Endothelial cell of umbilical vein (primary cell): ENCODE measurements around the gene AHNAK2. TPM values are rescaled to one million over a fixed set of nuclear protein-coding genes. Genes with fewer than 3 reads are reported as not detected.
A peak's percentile ranks its signal among the peaks of the same experiment; 100 is the strongest.

ENCODE experiments used
- BruUV-seq: library from RNA; stranded (reverse); fragments of 400-500 nt; replicated peaks from 2 replicates; lab custom pipeline; 2021; lab: Mats Ljungman, UMichigan
- CTCF ChIA-PET: fragments of 300-600, 350-600 bp; sonication (Branson Sonifier 250); formaldehyde crosslinking; loops from one replicate; lab custom pipeline; 2021; ENCODE audit warnings: antibody characterized with exemption, inconsistent platforms; lab: Charles Lee
- POLR2A ChIA-PET: fragments of 300-600, 350-600 bp; sonication (Branson Sonifier 250); formaldehyde crosslinking; loops from one replicate; lab custom pipeline; 2021; ENCODE audit warnings: antibody characterized with exemption, inconsistent platforms; lab: Charles Lee
- DNase-seq: peaks from one replicate; pipeline ENCODE4 v3.0.0-alpha.2; 2011; ENCODE audit warnings: low read depth, low spot score
- FAIRE-seq: peaks from 2 replicates; lab custom pipeline; 2011; peaks lifted over from hg19 to GRCh38; lab: Jason Lieb, UNC
- H2AFZ ChIP-seq: 2 replicates; pipeline ENCODE4 v1.6.0; 2012; ENCODE audit warnings: low read depth, low read length, control low read depth, inconsistent platforms
- H3K27ac ChIP-seq: 2 replicates; pipeline ENCODE4 v1.5.1; 2011; ENCODE audit warnings: low read depth, mild to moderate bottlenecking, control low read depth, low read length, moderate library complexity; ENCODE audit not compliant: insufficient read depth
- H3K27me3 ChIP-seq, 2 experiments: 2 replicates each; pipeline versions ENCODE4 v1.6.0 to v1.6.1; 2011; ENCODE audit warnings: low read length in 2 of 2, mixed read lengths in 1 of 2; ENCODE audit not compliant: control insufficient read depth in 2 of 2, insufficient read depth in 2 of 2
- H3K36me3 ChIP-seq, 2 experiments: 2 replicates in 1 of 2; 3 replicates in 1 of 2; pipeline ENCODE4 v1.5.1; 2011; ENCODE audit warnings: low read length in 2 of 2, mild to moderate bottlenecking in 1 of 2, moderate library complexity in 1 of 2; ENCODE audit not compliant: control insufficient read depth in 2 of 2, insufficient read depth in 2 of 2; ENCODE audit errors: extremely low read depth in 1 of 2
- H3K4me1 ChIP-seq: 3 replicates; pipeline ENCODE4 v1.5.1; 2011; ENCODE audit warnings: mild to moderate bottlenecking, low read length; ENCODE audit not compliant: control insufficient read depth, insufficient read depth; ENCODE audit errors: extremely low read depth
- H3K4me2 ChIP-seq: 2 replicates; pipeline ENCODE4 v1.6.1; 2011; ENCODE audit warnings: low read length, control low read depth, mixed read lengths; ENCODE audit not compliant: insufficient read depth
- H3K4me3 ChIP-seq, 3 experiments: fragments of 200-600 bp in 1 of 3; sonication (generic), shearing (Covaris generic) in 1 of 3; replicated peaks in 1 of 3; 2 replicates each; pipeline ENCODE4 v1.5.1; 2011 to 2016; ENCODE audit warnings: control low read depth in 3 of 3, low read length in 3 of 3, mild to moderate bottlenecking in 2 of 3, inconsistent platforms in 1 of 3, low read depth in 1 of 3, moderate library complexity in 1 of 3; ENCODE audit not compliant: insufficient read depth in 1 of 3
- H3K79me2 ChIP-seq: 2 replicates; pipeline ENCODE4 v1.6.0; 2012; ENCODE audit warnings: low read length, inconsistent platforms; ENCODE audit not compliant: control insufficient read depth, insufficient read depth
- H3K9ac ChIP-seq: replicated peaks from 2 replicates; pipeline ENCODE3; 2011; ENCODE audit warnings: low read length, control low read depth; ENCODE audit not compliant: insufficient read depth; ENCODE audit errors: extremely low read depth
- H3K9me1 ChIP-seq: replicated peaks from 3 replicates; pipeline ENCODE4 v1.6.0; 2011; ENCODE audit warnings: mild to moderate bottlenecking, low read length; ENCODE audit not compliant: control insufficient read depth, insufficient read depth; ENCODE audit errors: extremely low read depth
- H3K9me3 ChIP-seq: replicated peaks from 2 replicates; pipeline ENCODE4 v1.5.1; 2012; ENCODE audit warnings: low read length, inconsistent platforms; ENCODE audit not compliant: control insufficient read depth, insufficient read depth
- H4K20me1 ChIP-seq: replicated peaks from 2 replicates; pipeline ENCODE3; 2011; ENCODE audit warnings: mild to moderate bottlenecking, low read length; ENCODE audit not compliant: control insufficient read depth, insufficient read depth; ENCODE audit errors: extremely low read depth
- CTCF ChIP-seq, 2 donors: IDR thresholded peaks; 1 replicate in 1 of 2; 2 replicates in 1 of 2; pipeline ENCODE4 v1.5.1; 2011; ENCODE audit warnings: low read length in 2 of 2, mild to moderate bottlenecking in 2 of 2, moderate library complexity in 2 of 2, control low read depth in 1 of 2, inconsistent platforms in 1 of 2, low read depth in 1 of 2; ENCODE audit not compliant: insufficient read depth in 1 of 2; ENCODE audit errors: extremely low read depth in 1 of 2
- EZH2 ChIP-seq: IDR thresholded peaks from 2 replicates; pipeline ENCODE4 v1.6.1; 2012; ENCODE audit warnings: borderline replicate concordance, low read depth, mild to moderate bottlenecking, moderate library complexity, low read length, inconsistent platforms; ENCODE audit not compliant: severe bottlenecking
- MAX ChIP-seq: IDR thresholded peaks from 2 replicates; pipeline ENCODE4 v1.6.1; 2011; ENCODE audit not compliant: insufficient read depth, insufficient read length
- MYC ChIP-seq: IDR thresholded peaks from one replicate; pipeline ENCODE4 v1.6.1; 2011; ENCODE audit warnings: mild to moderate bottlenecking, low read depth, low read length
- POLR2AphosphoS5 ChIP-seq: IDR thresholded peaks from 2 replicates; pipeline ENCODE4 v1.6.1; 2012; ENCODE audit warnings: low read depth, mild to moderate bottlenecking, control low read depth, low read length, moderate library complexity; ENCODE audit not compliant: insufficient read depth
- dilution Hi-C: fragments of 300-500 bp; cut with MboI; formaldehyde crosslinking; loops from one replicate; pipeline ENCODE4 v1.15.0; 2019; ENCODE audit warnings: low sequenced_read_pairs; ENCODE audit not compliant: extremely low pct_ligation_motif_present
- intact Hi-C: fragments of 100-400 bp; cut with micrococcal nuclease; formaldehyde crosslinking; loops from one replicate; pipeline ENCODE4 v1.10.0; 2022
- polyA plus RNA-seq, 4 experiments: library from polyadenylated mRNA; depleted of rRNA in 3 of 4; stranded (reverse) in 3 of 4; unstranded in 1 of 4; fragments of >200 nt; gene quantifications; 2 replicates each; pipeline versions ENCODE4 v1.2.1 to v1.2.3, GENCODE V29; 2011 to 2012; ENCODE audit warnings: missing spikeins in 1 of 4
- total RNA-seq: library from RNA; stranded (reverse); gene quantifications from 2 replicates; pipeline ENCODE4 v1.2.3, GENCODE V29; 2021

Gene AHNAK2
- total and polyA plus RNA-seq, 2 donors (not counting 3 experiments of a cell fraction or from before 2014, with no cell fraction given), result 17.7 to 68.7 TPM

- Histone ChIP-seq H3K4me1 (peaks cover 61% of the 10 kb centered on the region), H3K4me3 (no peak overlapping the region), H3K9me1 (no peaks in the 10 kb centered on the region), H3K9me3 (no peaks in the 10 kb centered on the region), H3K36me3 (no peaks in the 10 kb centered on the region), H4K20me1 (no peaks in the 10 kb centered on the region), H3K27me3 (no peaks in the 10 kb centered on the region), H3K4me2 (no peak overlapping the region), H3K27ac (peak overlapping the region; percentile 89), H2AFZ (peak overlapping the region; percentile 42), H3K9ac (no peak overlapping the region), H3K79me2 (peaks cover 16% of the 10 kb centered on the region)
- TF ChIP-seq POLR2AphosphoS5, result peak; percentile 86
- no peak for TF ChIP-seq MAX
- TF ChIP-seq EZH2, result no peak
- no peak for TF ChIP-seq MYC
- TF ChIP-seq CTCF (IDR thresholded peaks at IDR 0.05; ENCODE audit: extremely low read depth in 1 of 2, insufficient read depth in 1 of 2, low read depth in 1 of 2, low read length in 2 of 2), result no peak
- DNase-seq, result no peak
- FAIRE-seq, result no peak
- dilution Hi-C loops (no loop called here), intact Hi-C loops (loop anchor here (2.0 to 10.0 kb wide), 3 partner anchors 47 to 209 kb away; partner anchors contain the start of genes CDCA4 and JAG2)
- CTCF ChIA-PET, result interaction anchor here (0.6 to 4.7 kb wide), 13 partner anchors 12 to 507 kb away, joined by 3 to 97 read pairs (median 5); partner anchors contain the start of genes CDCA4 and CLBA1
- no TSS peak for BruUV-seq
- POLR2A ChIA-PET, result interaction anchor here (1.2 to 1.8 kb wide), 2 partner anchors 11 to 47 kb away, joined by 5 to 7 read pairs; partner anchors contain the start of genes CDCA4 and CLBA1
Observed at GRCh38 chr14:104973385-104974145, 4.6 kb downstream of the AHNAK2 start.
